ENCODE measurements around the gene CCM2L.
A peak's percentile ranks its signal among the peaks of the same experiment; 100 is the strongest.

DNA sequence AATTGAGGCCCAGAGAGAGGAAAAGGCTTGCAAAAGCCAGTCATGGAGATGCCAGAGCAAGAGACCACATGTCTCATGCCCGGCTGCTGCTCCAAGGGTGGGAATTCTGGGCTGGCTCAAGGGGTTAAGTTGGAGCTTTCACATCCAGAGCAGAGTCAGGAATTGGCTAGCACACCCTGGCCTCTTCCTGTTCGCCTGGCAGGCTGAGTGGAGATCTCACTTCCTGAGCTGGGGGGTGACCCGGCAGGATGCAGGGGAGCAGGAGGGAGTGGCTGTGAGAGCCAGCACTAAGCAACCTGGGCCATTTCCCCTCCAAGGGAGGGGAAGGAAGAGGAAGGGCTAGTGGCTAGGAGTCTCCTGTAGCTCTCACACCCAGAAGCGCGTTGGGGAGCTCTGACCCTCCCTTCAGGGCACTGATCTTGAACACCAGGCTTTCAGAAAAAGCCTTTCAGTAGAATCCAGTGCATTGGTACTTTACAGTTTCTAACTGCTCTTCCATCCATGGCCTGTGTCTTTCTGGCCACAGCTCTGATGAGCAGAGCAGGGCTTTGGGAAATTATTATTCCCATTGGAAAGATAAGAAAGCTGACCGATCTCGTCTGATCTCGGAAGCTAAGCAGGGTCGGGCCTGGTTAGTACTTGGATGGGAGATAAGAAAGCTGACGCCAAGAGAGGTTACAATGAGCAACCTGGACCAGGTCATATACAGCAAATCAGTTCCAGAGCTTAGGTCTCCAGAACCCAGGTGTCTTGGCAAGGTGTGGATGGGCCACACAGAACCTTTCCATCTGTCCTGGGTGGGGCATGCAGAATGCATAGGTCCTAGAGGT, 2.2 kb upstream of the CCM2L start:
- TF ChIP-seq SIX5 (IDR thresholded peaks at IDR 0.05; ENCODE audit: borderline replicate concordance in 1 of 2, insufficient read depth in 1 of 2, low read depth in 1 of 2, low read length in 2 of 2) (no peak), SMC3 (conservative IDR thresholded peaks at IDR 0.05; ENCODE audit: insufficient read depth, low read depth, low read length) (no peak), CHD2 (IDR thresholded peaks at IDR 0.05; ENCODE audit: low read depth, low read length) (no peak), RNF2 (IDR thresholded peaks at IDR 0.05) (no peak), CREB1 (IDR thresholded peaks at IDR 0.05) (no peak), CREB1 (CRISPR knock-in tag; IDR thresholded peaks at IDR 0.05) (no peak), POLR2A (conservative IDR thresholded peaks at IDR 0.05) (no peak), MYC (IDR thresholded peaks at IDR 0.05; ENCODE audit: low read depth, low read length) (no peak), MYC (CRISPR knock-in tag; IDR thresholded peaks at IDR 0.05; ENCODE audit: borderline replicate concordance, low read depth) (no peak), NBN (IDR thresholded peaks at IDR 0.05; ENCODE audit: low read depth) (no peak), MBD2 (IDR thresholded peaks at IDR 0.05; ENCODE audit: borderline replicate concordance, low read depth) (no peak), POLR2AphosphoS5 (IDR thresholded peaks at IDR 0.05; ENCODE audit: control insufficient read depth, insufficient read depth, low read depth, low read length) (no peak)
- TF ChIP-seq, protein P1, sequence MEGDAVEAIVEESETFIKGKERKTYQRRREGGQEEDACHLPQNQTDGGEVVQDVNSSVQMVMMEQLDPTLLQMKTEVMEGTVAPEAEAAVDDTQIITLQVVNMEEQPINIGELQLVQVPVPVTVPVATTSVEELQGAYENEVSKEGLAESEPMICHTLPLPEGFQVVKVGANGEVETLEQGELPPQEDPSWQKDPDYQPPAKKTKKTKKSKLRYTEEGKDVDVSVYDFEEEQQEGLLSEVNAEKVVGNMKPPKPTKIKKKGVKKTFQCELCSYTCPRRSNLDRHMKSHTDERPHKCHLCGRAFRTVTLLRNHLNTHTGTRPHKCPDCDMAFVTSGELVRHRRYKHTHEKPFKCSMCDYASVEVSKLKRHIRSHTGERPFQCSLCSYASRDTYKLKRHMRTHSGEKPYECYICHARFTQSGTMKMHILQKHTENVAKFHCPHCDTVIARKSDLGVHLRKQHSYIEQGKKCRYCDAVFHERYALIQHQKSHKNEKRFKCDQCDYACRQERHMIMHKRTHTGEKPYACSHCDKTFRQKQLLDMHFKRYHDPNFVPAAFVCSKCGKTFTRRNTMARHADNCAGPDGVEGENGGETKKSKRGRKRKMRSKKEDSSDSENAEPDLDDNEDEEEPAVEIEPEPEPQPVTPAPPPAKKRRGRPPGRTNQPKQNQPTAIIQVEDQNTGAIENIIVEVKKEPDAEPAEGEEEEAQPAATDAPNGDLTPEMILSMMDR (IDR thresholded peaks at IDR 0.05 in 2 of 3, conservative IDR thresholded peaks at IDR 0.05 in 1 of 3; ENCODE audit: insufficient read depth in 2 of 3, low read depth in 1 of 3, low read length in 3 of 3), result no peak
- TF ChIP-seq, protein P2, sequence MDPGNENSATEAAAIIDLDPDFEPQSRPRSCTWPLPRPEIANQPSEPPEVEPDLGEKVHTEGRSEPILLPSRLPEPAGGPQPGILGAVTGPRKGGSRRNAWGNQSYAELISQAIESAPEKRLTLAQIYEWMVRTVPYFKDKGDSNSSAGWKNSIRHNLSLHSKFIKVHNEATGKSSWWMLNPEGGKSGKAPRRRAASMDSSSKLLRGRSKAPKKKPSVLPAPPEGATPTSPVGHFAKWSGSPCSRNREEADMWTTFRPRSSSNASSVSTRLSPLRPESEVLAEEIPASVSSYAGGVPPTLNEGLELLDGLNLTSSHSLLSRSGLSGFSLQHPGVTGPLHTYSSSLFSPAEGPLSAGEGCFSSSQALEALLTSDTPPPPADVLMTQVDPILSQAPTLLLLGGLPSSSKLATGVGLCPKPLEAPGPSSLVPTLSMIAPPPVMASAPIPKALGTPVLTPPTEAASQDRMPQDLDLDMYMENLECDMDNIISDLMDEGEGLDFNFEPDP (CRISPR knock-in tag; IDR thresholded peaks at IDR 0.05), result no peak
- TF ChIP-seq, protein P3, sequence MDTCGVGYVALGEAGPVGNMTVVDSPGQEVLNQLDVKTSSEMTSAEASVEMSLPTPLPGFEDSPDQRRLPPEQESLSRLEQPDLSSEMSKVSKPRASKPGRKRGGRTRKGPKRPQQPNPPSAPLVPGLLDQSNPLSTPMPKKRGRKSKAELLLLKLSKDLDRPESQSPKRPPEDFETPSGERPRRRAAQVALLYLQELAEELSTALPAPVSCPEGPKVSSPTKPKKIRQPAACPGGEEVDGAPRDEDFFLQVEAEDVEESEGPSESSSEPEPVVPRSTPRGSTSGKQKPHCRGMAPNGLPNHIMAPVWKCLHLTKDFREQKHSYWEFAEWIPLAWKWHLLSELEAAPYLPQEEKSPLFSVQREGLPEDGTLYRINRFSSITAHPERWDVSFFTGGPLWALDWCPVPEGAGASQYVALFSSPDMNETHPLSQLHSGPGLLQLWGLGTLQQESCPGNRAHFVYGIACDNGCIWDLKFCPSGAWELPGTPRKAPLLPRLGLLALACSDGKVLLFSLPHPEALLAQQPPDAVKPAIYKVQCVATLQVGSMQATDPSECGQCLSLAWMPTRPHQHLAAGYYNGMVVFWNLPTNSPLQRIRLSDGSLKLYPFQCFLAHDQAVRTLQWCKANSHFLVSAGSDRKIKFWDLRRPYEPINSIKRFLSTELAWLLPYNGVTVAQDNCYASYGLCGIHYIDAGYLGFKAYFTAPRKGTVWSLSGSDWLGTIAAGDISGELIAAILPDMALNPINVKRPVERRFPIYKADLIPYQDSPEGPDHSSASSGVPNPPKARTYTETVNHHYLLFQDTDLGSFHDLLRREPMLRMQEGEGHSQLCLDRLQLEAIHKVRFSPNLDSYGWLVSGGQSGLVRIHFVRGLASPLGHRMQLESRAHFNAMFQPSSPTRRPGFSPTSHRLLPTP (IDR thresholded peaks at IDR 0.05; ENCODE audit: borderline replicate concordance, extremely low read depth, insufficient read length), result peak; percentile 34
- TF ChIP-seq, protein P4, sequence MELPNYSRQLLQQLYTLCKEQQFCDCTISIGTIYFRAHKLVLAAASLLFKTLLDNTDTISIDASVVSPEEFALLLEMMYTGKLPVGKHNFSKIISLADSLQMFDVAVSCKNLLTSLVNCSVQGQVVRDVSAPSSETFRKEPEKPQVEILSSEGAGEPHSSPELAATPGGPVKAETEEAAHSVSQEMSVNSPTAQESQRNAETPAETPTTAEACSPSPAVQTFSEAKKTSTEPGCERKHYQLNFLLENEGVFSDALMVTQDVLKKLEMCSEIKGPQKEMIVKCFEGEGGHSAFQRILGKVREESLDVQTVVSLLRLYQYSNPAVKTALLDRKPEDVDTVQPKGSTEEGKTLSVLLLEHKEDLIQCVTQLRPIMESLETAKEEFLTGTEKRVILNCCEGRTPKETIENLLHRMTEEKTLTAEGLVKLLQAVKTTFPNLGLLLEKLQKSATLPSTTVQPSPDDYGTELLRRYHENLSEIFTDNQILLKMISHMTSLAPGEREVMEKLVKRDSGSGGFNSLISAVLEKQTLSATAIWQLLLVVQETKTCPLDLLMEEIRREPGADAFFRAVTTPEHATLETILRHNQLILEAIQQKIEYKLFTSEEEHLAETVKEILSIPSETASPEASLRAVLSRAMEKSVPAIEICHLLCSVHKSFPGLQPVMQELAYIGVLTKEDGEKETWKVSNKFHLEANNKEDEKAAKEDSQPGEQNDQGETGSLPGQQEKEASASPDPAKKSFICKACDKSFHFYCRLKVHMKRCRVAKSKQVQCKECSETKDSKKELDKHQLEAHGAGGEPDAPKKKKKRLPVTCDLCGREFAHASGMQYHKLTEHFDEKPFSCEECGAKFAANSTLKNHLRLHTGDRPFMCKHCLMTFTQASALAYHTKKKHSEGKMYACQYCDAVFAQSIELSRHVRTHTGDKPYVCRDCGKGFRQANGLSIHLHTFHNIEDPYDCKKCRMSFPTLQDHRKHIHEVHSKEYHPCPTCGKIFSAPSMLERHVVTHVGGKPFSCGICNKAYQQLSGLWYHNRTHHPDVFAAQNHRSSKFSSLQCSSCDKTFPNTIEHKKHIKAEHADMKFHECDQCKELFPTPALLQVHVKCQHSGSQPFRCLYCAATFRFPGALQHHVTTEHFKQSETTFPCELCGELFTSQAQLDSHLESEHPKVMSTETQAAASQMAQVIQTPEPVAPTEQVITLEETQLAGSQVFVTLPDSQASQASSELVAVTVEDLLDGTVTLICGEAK (IDR thresholded peaks at IDR 0.05), result no peak
- TF ChIP-seq, protein P4 (CRISPR knock-in tag; IDR thresholded peaks at IDR 0.05), result no peak

Data from K562 (cell line).